Stimulated activated naive CD4-positive, alpha-beta T cell (primary cell): Measurements from ENCODE around the gene EHMT1.

Experiments
- DNase-seq, 6 experiments: peaks; one replicate each; lab custom pipeline; 2025; lab: John Stamatoyannopoulos, UW

EHMT1 gene

DNA sequence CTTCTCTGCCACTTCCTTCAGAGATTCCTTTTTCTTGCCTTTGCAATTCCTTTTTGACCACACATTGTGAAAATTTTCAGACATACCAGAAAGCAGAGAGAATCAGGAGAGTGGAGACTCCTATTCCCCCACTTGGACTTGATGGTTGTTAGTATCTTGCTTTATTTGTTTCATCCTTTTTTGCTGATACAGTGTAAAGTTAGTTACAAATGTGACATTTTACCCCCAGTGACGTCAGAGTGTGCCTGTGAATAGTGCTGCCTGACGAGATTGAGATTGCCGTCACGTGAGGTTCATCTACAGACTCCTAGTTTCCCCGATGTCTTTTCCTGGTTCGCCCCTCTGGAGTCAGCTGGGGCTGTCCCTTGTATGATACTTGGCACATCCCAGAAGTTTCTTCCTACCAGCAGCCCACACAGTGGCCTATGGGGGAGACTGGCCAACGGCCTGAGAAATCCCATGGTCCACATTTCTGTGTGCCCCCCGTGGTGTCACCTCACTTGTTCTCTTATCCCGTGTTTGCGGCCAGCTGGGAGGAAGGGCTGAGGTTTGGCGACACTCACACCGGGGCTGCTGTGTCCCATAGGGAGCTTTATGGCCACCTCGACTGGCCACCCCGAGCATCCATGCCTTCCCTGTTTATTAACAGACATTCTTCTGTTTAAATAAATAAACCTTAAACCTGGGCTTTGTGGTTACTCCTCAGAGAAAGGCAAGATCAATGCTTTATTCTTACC is 210.6 kb downstream of the EHMT1 start:
- no peak for DNase-seq

DNA sequence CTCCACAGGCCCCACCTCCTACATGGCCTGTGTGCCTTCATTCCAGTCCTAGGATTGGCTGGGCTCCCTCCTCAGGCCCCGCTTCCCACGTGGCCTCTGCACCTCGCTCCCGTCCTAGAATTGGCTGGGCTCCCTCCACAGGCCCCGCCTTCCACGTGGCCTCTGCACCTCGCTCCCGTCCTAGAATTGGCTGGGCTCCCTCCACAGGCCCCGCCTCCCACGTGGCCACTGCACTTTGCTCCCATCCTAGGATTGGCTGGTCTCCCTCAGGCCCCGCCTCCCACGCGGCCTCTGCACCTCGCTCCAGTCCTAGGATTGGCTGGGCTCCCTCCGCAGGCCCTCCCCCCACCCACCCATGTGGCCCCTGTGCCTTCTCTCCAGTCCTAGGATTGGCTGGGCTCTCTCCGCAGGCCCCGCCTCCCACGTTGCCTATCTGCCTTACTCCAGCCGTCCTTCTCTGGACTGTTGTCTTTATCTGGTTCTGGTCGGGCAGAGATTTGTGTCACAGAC is 213.4 kb downstream of the EHMT1 start:
- DNase-seq: no peak

DNA sequence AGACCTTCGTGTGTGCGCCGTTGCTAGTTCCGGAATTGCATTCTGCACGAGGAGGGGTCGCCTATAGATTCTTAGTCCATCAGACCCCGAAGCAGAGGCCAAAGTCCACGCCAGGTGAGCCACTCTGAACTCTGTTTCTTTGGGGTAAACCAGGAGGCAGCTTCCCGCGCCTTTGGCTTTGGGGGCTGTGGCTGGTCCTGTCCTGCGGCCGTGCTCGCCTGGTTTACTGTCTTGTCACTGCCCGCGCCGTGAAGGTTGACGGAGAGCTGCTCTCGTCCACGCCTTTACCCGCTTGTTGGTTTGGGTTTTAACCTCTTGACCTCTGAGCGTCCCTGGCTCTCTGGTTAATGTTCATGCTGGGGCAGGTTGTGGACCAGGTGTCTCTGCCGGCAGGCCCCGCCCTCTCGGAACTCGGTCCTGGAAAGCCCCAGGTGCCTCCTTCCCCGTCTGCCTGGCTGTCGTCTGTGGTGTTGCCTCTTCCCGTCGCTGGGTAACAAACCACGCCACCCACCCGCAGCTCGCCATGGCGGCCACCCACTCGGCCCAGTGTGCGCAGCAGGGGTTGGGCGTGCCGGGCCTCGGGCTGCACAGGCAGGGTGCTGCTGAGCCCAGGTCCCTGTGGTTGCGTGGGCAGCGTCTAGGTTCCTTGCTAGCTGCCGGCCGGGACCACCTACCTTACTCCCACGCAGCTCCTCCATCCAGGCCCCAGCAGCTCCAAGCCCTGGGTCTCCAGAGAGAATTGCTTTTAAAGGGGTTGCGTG is 214.2 kb downstream of the EHMT1 start:
- no peak for DNase-seq

DNA sequence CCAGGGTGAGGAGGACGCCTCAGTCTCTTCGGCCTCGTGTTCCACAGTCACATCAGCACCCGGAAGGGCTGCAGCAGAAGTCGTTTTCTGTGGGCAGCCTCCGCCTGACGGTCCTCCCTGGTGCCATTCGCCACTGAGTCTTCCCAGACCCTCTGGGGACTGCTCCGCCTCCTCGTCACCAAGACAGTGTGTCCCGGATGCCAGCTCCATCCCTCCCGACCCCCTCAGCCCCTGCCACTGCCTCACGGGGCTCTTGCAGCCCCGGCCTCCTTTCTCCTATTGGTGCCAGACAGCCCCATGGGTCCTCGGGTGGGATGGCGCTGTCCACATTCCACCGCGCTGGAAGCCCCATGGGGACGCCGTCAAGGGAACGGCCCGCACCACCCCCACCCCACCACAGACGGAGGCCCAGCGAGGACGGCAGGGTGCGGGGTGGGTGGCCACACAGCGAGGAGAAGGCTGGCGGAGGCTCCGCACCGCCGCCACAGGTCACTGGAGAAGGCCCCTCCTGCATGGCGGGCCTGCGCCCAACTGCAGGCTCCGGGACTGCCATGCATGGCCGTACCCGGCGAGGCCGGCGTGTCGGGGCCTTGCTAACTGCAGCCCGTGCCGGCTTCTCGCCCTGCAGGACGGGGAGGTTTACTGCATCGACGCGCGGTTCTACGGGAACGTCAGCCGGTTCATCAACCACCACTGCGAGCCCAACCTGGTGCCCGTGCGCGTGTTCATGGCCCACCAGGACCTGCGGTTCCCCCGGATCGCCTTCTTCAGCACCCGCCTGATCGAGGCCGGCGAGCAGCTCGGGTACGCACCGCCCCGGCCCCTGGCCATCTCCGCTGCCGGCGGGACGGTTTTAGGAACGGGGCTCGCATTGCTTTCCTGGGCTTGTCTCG is 215.2 kb downstream of the EHMT1 start:
- no peak for DNase-seq

DNA sequence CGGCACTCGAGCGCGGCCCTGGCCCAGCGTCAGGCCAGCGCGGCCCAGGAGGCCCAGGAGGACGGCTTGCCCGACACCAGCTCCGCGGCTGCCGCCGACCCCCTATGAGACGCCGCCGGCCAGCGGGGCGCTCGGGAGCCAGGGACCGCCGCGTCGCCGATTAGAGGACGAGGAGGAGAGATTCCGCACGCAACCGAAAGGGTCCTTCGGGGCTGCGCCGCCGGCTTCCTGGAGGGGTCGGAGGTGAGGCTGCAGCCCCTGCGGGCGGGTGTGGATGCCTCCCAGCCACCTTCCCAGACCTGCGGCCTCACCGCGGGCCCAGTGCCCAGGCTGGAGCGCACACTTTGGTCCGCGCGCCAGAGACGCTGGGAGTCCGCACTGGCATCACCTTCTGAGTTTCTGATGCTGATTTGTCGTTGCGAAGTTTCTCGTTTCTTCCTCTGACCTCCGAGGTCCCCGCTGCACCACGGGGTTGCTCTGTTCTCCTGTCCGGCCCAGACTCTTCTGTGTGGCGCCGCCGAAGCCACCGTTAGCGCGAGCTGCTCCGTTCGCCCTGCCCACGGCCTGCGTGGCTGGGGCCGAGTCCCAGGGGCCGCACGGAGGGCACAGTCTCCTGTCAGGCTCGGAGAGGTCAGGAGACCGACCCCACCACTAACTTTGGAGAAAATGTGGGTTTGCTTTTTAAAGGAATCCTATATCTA is 216.2 kb downstream of the EHMT1 start:
- DNase-seq: no peak

DNA sequence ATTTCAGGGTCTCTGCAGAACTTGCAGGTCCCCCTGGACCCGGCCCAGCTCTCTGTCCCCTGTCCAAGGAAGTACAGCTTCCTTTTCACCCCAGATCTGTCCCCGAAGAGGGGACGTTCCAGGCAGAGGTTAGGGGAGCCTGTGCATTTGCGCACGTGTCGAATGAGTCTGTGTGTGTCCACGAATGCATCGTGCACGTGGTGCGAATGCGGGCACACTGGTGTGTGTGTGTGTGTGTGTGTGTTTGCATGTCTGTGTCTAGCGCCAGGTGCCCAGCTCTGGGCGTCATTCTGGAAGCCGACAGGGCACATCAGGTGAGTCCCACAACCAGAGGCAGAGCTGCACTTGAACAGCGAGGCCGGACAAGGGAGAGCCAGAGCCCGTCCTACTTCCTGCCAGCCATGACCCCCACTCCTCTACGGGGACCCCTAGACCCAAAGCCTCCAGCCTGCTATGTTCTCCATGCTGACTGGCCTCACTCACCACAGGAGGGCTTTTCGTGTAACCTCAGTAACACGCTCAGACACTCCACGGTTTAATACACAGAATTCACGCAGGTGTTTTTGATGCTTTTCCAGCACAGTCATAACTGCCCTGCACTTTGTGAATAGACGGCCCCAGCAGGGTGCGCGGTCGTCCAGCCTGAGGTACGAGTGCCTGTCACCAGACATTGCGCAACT is 217.5 kb downstream of the EHMT1 start:
- DNase-seq: no peak

DNA sequence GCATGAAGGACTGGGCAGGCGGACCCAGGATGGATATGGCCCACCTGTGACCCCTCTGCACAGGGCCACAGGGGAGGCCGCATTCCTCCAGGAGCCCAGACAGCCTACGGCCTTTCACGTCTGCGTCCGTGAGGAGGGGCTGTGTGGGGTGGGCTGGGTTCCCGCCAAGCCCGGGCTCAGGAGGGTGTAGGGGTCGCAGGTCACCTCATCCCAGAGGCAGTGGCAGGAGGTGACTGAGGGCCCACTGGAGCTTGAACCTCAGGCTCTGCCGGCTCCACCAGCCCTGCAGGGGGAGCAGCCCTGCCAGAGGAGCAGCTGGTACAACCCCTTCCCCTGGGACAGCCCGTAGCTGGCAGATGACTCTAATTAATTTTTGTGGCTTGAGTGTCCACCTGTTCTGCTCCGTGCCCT is 218.0 kb downstream of the EHMT1 start:
- no peak for DNase-seq

DNA sequence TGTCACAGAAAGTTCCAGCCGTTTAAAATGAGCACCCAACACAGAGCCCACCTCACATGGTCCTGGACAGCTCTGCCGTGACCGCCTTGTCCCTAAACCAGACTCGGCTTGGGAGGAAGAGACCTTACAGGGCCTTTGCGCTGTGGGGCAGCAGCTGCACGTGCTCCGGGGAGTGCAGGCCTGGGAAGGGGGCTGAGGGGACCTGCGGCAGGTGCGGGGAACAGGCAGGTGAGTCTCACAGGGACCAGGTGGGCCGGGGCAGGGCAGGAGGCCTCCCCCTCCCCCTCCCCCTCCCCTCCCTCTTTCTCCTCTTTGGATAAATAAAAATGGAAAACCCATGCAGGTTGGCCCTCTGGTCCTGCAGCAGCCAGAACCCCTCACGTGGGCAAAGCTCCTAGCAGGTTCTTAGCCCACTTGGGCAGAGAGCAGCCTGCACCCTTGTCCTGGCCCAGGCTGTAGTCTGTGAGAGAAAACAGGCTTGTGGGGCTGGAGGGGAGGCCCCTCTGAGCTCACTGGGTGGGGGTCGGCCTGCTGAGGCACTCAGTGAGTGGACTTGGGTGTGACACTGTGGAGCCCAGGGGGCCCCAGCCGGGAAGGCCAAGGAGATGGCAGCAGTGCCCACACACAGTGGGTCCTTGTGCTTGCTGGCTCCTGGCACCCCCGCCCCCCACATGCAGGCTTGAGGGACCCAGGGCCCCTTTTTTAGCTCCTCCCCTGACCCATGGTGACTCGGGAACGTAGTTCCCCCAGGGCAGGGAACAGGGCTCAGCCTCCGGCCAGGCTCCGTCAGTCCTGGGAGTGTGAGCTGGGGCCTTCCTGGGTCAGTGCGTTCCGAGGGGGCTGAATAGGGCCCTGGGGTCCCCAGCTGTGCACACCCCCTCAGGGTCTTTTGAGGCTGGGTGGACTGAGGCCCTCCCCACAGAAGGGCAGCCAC is 218.8 kb downstream of the EHMT1 start:
- DNase-seq: no peak

DNA sequence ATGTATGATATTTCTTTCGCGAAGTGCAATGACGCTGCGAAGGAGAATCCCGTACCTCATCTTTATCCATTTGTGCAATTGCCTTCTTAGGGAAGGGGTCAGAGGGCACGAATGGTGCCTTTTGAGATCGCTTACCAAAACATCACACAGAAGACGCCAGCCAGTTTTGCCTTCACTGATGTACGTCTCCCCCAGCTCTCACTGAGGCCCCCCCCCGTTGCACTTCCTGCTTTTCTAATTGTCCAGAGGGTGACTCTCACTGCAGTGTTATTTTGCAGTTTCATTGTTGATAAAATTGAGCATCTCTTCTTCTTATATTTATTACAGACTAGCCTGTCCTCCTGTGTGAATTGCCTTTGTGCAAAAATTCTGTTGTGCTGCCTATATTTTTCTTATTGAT is 219.8 kb downstream of the EHMT1 start:
- no peak for DNase-seq

DNA sequence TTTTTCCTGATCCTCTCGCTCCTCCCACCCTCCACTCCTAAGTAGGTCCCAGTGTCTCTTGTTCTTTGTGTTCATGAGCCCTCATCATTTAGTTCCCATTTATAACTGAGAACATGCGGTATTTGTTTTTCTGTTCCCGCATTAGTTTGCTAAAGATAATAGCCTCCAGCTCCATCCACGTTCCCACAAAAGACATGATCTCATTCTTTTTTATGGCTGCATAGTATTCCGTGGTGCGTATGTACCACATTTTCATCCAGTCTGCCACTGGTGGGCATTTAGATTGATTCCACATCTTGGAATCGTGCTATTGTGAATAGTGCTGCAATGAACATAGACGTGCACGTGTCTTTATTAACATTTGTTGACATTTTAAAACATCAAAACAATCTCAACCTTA is 224.6 kb downstream of the EHMT1 start:
- no peak for DNase-seq

DNA sequence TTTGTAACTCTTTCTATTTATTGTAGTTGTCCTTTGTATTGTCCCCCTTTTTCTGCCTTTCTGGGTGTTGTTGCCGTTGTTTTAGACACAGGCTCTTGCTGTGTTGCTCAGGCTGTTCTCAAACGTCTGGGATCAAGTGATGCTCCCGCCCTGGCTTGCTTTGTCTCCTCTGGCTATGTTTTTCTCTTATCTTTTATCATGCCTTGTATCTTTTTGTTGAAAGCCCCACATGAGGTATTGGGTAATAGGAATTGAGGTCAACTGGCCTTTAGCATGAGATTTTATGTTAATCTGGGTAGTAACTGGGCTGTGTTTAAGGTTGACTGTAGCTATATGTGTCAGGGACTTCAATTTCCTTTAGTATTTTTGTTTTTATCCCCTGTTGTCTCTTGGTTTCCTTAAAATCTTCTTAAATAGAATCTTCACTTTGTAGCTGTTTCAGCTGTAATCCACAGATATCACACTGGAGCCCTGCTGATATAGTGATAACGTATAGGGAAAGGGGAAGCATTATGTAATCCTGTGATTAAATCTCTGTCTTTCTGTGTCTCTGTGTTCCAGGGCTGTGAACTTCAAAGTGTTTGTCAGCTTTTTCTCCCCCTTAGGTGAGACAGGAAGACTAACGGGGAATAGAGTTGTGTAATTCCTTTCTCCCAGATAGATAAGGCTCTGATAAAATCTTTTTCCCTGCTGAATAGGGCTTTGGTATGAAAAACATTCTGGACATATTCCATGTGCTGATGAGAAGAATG is 232.9 kb downstream of the EHMT1 start:
- DNase-seq: no peak

DNA sequence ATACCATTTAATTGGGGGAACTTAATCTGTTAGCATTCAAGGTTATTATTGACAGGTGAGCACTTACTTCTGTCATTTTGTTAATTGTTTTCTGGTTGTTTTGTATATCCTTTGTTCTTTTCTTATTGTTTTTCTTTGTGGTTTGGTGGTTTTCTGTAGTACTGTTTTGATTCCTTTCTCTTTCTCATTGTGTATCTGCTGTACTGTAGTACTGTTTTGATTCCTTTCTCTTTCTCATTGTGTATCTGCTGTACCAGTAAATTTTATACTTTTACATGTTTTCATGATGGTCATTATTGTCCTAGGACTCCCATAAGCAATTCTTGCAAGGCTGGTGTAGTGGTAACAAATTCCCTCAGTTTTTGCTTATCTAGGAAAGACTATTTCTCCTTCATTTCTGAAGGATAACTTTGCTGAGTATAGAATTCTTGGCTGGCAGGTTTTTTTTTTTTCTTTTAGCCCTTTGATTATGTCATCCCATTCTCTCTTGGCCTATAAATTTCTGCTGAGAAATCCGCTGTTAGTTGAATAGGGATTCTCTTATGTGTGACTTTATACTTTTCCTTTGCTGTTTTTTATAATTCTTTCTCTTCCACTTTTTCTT is 234.7 kb downstream of the EHMT1 start:
- no peak for DNase-seq

DNA sequence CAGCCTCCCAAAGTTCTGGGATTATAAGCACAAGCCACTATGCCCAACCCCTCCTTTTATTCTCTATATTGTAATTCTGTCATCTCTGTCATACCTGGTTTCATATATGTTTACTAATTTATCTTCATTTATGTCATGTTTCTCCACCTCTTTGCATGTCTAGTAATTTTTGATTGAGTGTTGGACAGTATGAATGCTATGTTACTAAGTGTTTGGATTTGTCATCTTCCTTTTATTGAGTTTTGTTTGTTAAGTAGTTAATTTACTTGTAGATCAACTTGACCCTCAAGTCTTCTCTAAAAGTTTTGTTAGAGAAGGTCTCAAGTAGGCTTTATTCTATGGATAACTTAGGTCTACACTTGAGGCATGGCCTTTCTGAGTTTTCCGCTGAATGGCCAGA is 241.6 kb downstream of the EHMT1 start:
- no peak for DNase-seq

DNA sequence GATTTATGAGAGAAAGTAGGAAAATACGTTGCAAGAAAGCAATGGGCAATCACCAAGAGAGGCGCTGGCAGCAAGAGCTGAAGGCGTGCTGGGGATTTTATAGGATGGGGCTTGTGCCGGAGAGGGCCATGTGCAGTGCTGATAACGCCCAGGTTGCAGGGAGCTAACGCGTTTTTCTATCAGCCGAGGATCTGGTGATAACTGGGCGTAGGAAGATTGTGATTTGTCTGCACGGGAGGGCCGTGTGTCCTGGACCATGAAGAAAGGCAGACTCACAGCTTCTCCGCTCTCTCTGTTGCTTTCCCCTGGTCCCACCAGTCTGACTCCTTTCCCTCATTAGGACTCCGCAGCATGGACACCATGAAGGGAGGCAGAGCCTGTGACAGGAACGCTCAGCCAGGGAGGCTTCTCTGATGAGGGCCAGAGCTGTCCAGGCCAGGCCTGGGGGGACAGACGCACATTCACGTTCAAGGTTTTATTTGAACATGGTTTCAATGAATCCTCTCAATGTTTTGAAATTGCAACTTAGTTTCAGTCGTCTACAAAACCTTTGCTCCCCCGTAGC is 246.9 kb downstream of the EHMT1 start:
- no peak for DNase-seq

DNA sequence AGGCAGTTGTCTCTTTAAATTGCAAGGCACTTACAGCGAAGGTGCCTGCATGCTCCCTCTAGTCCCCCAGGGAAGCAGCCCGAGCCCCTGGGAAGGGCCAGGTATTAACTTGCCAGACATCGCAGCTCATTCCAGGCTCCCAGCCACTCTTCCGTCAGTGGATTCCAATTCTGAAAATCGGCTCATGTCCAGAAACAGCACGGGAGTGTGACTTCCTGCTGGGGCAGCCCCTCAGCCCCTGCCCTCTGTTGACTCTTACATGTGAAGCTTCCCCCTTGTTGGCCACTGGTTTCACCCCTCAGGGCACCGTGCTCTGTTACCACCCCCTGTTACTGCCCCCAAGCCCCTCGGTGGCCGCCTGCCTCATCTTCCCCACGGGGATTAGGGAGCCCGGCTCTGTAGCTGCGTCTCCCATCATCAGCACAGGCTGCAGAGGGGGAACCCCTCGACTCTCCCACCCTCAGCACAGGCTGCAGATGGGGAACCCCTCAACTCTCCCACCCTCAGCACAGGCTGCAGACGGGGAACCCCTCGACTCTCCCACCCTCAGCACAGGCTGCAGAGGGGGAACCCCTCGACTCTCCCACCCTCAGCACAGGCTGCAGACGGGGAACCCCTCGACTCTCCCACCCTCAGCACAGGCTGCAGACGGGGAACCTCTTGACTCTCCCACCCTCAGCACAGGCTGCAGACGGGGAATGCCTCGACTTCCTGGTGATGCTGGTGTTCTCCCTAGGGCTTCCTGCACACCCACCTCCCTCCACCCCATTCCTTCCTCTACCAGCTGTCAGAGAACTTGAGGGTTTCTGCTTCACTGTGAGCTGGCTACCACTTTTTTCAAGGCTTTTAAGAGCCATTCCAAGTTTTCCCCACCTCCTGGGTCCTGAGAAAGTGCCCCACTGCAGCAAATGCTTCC is 247.7 kb downstream of the EHMT1 start:
- DNase-seq: no peak

DNA sequence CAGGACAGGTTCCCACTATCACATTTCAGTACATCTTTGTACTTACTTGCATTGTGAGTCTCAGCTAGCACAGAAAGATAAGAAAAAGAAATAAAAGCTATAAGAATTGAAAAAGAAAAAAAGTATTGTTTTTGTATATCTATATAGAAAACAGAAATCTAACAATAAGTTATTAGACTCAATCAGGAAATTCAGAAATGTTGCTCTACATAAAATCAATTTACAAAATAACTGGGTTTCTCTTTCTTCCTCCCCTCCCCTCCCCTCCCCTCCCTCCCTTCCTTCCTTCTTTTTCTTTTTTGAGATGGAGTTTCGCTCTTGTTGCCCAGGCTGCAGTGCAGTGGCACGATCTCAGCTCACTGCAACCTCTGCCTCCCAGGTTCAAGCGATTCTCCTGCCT is 251.6 kb downstream of the EHMT1 start:
- no peak for DNase-seq

DNA sequence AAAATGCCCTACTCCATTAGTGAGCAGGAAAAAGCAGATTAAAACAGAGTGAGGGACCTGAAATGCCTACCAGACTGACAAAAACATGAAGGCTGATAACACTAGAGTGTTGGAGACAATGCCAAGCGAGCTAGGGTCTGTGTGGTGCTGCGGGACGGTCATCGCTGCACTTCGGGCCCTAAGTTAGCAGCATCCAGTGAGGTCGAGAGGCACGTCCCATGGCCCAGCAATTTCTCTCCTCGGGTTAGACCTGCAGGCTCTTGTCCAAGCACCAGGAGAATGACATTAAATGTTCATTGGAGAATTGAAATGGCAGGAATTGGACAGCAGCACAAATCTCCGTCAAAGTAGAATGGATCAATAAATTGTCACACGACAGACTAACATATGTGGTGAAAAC is 253.5 kb downstream of the EHMT1 start:
- DNase-seq: no peak

DNA sequence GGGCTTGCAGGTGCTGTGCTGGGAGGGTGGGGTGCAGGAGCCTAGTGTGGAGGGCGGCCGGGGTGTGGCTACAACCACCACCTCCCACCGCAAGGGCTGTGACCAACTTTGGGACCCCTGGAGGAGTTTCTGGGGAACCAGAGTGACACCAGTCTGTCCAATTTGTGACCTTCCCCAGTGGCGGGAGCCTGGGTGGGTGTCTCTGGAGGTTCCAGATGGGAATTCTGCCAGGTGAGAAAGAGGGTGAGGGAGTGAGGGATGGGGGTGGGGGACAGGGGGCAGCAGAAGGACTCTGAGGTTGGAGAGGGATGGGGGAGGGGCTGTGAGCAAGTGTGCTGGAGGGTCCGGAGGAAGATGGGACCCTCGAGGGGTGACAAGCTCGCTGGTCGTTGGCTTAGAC is 254.6 kb downstream of the EHMT1 start:
- DNase-seq: no peak
